GM13977 (cell line): ENCODE measurements around the gene CTSK.
A peak's percentile ranks its signal among the peaks of the same experiment; 100 is the strongest.

Experiments used
- DNase-seq: peaks from one replicate; pipeline ENCODE4 v3.0.0; 2012; ENCODE audit warnings: low spot score
- CTCF ChIP-seq: IDR thresholded peaks from 2 replicates; pipeline ENCODE4 v1.5.1; 2012; ENCODE audit warnings: mild to moderate bottlenecking, control low read depth; ENCODE audit not compliant: insufficient read depth; ENCODE audit errors: extremely low read depth, missing control alignments
- in situ Hi-C: fragments of 300-500 bp; cut with MboI; formaldehyde crosslinking; loops from one replicate; pipeline ENCODE4 v1.12.0; 2022; ENCODE audit warnings: low sequenced_read_pairs, low pct_unique_long_range_greater_than_20kb, mixed read lengths, inconsistent platforms; ENCODE audit not compliant: unreplicated experiment

Gene CTSK

GRCh38 chr1:150820730-150821512 lies 12.9 kb upstream of the CTSK start:
- in situ Hi-C loops: no loop called here
- TF ChIP-seq CTCF: no peak
- DNase-seq: no peak

DNA sequence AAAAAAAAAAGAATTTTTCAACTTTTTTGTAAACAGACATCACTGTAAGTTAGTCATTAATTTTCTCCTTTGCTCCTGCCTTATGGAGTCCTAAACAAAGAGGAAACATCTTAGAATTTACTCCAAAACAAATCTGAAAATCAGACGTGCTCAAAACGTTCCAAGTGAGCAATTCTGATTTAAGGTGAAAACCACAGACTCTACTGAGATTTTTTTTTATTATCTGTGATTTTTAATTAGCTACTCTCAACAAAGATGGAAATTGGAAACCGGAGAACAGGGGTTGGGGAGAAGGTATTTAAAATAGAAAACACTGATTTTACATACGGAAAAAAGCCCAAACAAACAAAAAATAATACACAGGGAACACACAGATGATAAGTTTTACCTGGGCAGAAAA lies 7.8 kb upstream of the CTSK start:
- no peak for TF ChIP-seq CTCF
- no peak for DNase-seq
- in situ Hi-C loops: no loop called here

DNA sequence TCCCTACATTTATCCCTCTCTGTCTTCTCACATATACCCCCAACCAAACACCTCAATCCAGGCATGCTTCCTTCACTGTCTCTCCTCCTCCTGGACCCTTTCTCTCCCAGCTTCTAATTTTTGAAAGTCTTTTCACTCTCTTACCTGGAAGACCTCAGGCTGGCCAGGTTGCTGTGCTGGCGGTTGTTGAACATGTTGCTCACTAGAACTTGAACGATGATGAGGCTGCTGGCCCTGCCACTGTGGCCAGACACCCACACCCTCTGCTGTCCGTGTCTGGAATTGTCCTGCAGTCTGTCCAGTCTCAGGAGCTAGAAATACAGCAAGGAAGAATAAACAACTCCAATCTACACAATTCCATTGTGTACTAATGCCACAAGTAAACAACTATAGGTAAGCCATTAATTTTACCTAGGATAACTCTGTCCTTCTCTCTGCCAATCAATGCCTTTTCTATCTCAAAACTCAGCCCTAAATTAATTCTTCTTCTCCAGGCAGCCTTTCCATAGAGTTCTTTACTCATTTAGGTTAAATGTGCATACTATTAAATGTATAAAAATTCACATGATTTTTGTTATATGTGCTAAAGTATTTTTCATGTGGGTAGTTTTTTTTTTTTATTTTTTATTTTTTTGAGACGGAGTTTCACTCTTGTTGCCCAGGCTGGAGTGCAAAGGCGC lies 5.1 kb upstream of the CTSK start:
- peak; percentile 54 for TF ChIP-seq CTCF
- in situ Hi-C loops: no loop called here
- DNase-seq: no peak

DNA sequence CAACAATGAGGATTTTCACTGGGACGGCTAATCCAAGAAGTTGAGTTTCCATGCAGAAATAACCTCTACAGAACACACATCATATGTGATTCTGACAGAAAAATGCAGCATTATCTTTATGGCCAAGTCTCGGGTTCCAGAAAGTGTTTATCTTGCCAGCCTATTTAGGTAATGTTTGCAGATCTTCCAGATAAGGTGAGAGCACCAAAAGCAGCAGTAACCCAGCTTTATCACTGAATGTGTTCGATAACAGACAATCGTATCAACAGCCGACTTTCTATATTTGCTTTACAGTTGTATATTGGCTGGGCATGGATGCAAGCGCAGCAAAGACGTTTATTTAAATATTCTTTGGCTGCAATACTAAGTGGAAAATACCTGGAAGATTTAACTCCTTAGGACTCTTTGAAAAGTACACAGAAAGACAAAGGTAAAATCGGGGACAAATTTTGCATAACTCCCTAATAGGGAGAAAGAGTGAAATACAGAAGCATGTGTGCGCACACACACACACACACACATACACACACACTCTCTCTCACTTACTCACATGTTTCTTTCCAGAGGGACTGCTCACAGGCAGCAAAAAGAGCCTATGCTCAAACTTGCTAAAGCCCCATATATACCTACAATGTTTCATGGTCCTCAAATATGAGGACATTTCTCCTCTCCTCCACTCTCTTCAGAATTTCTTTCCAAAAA lies 3.0 kb upstream of the CTSK start:
- in situ Hi-C loops: no loop called here
- TF ChIP-seq CTCF: no peak
- no peak for DNase-seq

- in situ Hi-C loops: no loop called here
- no peak for DNase-seq
- no peak for TF ChIP-seq CTCF
Observed at GRCh38 chr1:150809651-150810050, 1.6 kb upstream of the CTSK start.

DNA sequence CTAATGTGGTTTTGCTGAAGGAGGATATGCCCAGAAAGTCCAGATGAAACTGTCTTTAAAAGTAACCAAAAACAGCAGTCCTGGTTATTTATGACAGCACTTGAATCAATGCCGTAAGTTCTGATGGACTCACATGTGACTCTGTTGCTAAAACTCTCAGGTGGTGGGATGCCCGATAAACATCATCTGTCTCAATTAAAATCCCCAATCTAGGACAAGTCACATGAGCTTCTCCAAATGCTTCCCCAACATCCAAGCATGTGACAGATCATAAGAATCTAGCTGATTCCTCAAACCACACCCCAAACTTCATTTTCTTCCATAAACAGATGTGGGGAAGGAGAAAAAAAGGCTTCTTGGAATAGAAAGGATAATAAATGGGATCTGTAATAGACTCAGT lies 786 bp upstream of the CTSK start:
- TF ChIP-seq CTCF: no peak
- DNase-seq: no peak
- in situ Hi-C loops: no loop called here
